ENCODE measurements around the gene CCDC12.
"Not testable (repeated sequence)": the region's sequence is repeated elsewhere in the genome, so short reads cannot be mapped to it uniquely, and the experiment has no call there.

The CCDC12 gene

DNA sequence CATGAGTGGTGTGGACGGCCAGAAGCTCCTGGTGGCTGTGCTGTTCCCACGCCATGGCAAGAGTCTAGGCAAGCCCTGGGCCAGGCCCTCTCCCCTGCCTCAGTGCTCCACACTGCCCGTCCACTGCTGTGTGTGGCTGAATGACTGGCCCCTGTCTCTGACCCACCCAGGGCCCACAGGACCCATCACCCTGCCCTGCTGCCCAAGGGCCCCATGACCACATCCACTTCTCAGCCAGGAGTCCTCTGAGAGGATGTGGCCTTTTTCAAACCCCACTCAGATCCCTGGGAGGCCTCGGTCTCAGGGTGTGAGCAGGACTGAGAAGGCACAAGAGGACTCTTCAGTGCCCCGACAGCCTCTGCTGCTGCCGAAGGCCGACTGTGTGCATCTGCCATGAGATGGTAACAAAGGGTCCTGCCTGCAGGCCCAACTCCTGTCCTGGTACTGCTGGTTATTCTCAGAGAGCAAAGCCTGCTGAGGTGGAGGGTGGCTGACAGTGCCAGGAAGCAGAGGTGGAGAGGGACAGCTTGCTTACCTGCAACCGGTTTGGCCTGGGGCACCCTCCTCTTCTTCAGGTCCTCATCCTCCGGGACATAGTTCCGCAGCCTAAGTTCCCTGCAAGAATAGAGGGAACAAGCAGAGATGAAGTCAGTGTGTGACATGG is 51.5 kb downstream of the CCDC12 start:
- DNase-seq (ENCODE audit: low read depth in 2 of 2): no peak

DNA sequence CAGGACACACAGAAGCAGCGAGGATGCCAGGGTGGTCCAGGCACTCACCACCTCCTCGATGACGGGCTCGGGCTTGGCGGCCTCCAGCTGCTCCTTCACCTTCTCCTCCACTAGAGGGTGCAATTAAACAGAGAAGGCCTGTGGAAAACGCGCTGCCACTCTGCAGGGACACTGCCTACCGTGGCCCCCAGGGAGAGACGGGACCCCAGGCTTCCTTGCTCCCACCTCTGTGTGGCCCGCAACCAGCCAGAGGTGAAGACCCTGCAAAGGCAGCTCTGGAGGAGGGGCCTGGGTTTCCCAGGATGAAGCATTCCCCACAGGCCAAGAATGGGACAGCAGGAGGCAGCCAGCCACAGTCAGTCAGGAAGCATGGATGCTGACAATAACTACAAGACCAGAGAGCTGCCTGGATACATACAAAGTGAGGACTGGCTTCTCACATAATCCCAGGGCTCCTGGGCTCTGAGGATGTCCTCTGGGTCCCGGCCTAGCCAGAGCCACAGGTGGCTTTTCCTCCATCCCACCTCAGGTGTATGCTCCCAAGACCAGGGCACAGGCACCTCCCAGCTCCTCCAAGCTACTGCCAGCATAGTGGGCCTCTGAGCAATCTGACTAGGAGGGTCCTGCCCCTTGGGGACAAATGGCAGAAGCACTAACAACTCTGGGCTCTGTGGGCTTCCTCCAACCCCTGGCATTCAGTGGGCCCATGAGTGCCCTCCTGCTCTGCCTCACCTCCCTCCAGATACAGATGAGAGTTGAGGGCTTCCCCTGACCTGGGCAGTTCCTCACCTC is 52.8 kb downstream of the CCDC12 start:
- DNase-seq (ENCODE audit: low read depth in 2 of 2): no peak

DNA sequence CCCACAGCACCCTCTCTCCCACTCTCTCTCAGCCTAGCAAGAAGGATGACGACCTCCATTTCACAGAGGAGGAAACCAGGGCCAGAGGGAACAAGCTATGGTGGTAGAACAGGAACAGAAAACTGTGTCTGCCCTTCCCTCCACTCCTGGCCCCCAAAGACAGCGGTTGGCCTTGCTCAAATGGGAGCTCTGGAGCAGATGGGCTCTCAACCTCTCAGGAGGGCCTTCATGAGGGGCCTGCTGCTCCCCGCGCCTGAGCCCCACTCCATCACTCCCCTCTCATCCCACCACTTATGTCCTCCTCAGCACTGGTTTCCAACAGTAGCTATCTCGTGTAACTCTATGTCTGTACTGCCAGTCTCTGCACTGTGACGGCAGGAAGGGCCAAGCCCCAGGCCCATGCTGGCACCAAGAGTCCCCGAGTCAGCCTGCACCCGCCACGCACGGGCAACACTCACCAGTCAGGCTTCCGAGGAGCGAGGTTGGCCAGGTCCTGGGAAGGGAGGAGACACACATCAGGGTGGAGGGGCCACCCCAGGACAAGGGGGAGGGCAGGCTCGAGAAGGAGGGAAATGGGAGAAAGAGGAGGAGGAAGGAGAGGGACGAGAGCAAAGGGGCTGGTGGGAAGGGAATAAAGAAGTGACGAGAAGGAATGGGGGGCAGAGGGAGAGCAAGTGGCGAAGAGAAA is 53.5 kb downstream of the CCDC12 start:
- no peak for DNase-seq (ENCODE audit: low read depth in 2 of 2)

DNA sequence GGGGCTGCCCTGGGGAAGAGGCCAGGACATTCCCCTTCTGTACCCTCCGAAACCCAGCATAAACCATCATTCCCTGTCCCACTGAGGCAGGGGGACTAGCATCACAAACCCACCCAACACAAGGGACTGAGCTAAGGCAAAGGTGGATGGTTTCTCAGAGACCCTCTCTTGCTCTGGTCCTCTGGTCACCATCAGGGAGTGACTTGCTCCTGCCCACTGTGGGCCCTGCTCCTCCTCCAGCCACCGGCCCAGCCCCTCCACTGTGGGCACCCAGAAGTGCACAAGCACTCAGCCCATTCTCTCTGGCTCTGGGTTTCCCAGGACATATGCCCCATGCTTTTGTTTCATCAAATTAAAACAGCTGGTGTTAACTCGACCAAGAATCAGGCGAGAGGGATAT is 54.1 kb downstream of the CCDC12 start:
- no peak for DNase-seq (ENCODE audit: low read depth in 2 of 2)

DNA sequence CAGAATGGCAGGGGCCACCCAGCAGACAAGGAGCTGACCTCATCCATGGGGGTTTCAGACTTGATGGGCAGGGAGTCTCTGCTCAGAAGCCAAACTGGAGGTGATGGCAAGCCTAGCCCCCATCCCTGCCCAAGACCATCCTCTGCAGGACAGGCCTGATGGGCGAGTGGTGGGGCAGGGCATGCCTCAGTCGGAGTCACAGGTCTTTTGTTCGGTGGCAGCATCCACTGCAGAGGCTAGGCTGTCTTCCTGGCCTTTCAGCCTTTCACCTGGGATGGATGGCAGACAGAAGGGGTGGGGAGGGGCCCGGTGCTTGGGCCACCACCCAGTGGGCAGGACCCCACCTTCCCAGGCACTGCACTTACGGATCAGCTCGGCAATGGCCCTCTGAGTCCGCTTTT is 54.7 kb downstream of the CCDC12 start:
- DNase-seq (ENCODE audit: low read depth in 2 of 2): no peak

DNA sequence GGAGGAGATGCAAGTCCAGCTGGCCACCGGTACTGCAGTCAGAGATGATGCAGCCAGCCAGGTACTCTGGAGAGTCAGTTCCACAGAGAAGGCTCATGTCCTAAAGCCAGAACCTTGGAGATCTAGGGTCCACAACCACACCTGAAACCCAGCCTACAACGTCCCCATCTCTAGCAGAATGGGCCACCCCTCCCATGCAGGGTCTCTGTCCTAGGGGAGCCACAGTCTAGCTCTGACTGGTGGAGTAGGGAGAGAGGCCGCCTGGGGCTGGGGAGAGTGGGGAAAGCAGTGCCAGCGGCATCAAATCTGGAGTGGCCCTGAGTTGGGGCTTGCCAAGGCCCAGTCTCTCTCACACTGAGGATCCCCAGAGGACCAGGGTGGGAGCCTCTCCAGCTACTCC is 55.5 kb downstream of the CCDC12 start:
- no peak for DNase-seq (ENCODE audit: low read depth in 2 of 2)

DNA sequence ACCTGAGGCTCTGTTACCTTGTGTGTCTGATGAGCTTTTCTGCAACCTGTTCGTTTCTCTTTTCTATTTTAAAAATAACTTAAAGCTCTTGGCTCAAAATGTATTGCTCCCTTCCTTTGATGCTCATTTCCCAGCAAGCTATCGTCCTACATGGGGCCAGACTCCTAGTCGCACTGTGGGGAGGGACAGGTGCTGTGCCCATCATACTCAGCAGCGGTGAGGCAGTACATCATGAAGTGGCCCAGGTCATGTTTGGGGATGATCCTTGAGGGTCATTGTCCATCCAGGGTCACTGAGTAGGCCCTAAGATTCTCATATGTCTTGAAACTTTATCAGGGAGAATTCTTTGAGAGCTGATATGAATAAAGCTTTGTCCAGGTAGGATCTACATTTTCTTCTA is 57.9 kb downstream of the CCDC12 start:
- DNase-seq (ENCODE audit: low read depth in 2 of 2): no peak

DNA sequence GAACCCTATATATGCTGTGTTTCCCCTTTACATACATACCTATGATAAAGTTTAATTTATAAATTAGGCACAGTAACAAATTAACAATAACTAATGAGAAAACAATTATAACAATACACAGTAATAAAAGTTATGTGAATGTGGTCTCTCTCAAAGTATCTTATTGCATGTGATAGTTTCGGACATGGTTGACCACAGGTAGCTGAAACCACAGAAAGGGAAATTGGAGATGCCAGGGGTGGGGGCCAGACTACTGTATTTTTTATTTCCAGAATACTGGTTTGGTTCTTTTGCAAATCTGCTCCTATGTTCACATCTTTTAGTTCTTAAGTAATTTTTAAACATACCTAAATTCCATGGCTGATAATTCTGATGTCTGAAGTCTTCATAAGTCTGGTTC is 58.3 kb downstream of the CCDC12 start:
- no peak for DNase-seq (ENCODE audit: low read depth in 2 of 2)

DNA sequence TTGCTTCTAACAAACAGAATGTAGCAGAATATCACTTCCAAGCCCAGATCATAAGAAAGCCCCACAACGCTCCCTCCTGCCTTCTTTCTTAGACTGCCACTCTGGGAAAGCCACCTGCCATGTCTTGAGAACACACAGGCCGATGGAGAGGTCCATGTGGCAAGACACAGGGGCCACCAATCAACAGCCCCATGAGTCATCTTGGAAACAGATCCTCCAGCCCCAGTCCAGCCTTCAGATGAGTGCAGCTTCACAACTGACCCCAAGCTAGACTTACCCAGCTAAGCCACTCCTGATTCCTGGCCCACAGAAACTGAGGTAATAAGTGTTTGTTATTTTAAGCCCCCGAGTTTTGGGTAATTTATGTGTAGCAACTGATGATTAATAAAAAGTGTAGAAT is 59.3 kb downstream of the CCDC12 start:
- no peak for DNase-seq (ENCODE audit: low read depth in 2 of 2)

DNA sequence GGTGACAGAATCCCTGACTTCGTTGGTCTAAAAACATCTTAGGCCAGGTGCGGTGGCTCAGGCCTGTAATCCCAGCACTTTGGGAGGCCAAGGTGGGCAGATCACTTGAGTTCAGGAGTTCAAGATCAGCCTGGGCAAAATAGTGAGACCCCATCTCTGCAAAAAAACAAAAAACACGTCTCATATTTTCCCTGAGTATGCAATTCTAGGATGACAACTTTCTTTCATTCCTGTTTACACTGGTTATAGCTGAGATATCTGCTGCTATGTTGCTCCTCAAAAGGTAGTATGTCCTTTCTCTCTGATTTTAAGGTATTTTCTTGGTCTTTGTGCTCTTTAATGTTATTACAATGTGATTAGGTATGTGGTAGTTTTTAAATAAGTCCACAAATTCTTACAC is 59.7 kb downstream of the CCDC12 start:
- no peak for DNase-seq (ENCODE audit: low read depth in 2 of 2)

DNA sequence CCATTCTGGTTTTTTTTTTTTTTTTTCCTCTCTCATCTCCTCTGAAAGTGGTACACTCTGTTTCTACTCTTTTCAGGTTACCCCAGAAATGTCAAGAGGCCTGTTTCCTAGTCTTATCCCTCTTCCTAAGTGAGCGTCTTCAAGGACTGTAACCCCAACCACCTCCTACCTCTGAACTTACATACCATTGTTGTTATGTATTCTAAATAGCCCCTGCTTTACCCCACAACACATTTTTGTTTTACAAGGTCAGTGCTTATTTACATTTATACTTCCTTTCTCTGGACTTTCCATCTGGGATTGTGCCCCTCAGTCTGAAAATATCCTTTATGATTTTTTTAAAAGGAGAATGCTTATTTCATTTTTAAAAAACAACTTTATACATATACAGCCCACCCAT is 60.3 kb downstream of the CCDC12 start:
- DNase-seq (ENCODE audit: low read depth in 2 of 2): no peak

DNA sequence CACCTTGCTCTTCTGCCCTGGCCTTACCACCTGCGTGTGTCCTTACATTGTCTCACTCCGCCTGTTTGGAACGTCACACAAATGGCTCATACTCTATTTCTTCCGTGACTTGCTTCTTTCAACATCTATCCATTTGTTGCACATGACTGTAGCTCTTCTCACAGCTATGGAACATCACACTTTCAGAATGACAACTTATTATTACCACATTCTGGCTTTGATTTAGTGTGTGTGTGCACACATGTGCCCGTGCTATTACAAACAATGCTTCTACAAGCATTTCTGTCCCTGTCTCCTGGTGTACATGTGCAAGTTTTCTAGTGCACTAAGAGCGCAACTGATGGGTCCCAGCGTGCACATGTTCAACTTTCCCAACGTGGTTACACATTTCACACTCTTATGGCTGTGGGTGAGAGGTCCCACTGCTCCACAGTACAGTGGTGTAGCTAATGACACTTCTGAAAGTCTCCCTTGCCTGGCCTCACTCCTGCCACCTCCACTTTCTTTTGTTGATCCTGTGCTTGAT is 61.2 kb downstream of the CCDC12 start:
- no peak for DNase-seq (ENCODE audit: low read depth in 2 of 2)

DNA sequence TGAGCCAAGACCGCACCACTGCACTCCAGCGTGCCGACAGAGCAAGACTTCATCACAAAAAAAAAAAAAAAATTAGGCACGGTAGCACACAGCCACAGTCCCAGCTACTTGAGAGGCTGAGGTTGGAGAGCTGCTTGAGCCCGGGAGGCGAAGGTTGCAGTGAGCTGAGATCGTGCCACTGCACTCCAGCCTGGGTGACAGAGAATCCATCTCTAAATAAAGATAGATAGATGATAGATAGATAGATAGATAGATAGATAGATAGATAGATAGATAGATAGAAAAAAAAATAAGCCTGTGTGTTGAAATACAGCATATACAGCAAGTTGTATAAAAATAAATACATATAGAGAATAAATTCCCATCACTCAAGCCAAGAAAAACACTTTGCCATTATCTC is 61.7 kb downstream of the CCDC12 start:
- DNase-seq (ENCODE audit: low read depth in 2 of 2): no peak

DNA sequence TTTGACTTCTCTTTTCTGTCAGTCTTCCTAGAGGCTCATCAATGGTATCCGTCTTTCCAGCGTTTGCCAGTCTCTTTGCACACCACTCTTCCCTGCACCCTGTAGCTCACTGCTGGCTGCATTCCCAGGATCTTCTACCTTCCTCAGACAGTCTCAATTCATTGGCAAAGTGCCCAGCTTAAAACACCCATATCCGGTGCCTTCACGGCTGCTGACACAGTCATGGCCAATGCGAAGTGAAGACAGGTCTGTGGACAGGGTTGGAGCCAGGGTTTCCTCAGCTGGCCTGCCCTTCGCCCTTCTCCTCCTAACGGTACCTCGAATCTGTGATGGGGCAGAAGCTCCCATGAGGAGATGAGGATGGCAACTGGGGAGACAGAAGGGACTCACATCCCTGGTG is 62.9 kb downstream of the CCDC12 start:
- DNase-seq (ENCODE audit: low read depth in 2 of 2): no peak

DNA sequence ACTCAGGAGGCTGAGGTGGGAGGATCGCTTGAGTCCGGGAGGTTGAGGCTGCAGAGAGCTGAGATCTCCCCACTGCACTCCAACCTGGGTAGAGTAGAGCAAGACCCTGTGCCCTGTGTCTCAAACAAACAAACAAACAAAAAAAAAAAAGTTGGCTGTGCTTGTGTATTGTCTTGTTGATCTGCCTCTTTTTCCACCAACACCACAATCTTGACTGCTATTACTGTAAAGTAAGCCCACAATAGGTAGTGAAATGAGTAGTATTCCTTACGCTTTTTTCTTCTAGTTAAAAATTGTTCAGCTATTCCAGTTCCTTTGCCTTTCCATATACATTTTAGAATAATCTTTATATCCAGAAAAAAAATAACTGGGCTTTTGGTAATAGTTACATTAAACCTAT is 63.6 kb downstream of the CCDC12 start:
- no peak for DNase-seq (ENCODE audit: low read depth in 2 of 2)

DNA sequence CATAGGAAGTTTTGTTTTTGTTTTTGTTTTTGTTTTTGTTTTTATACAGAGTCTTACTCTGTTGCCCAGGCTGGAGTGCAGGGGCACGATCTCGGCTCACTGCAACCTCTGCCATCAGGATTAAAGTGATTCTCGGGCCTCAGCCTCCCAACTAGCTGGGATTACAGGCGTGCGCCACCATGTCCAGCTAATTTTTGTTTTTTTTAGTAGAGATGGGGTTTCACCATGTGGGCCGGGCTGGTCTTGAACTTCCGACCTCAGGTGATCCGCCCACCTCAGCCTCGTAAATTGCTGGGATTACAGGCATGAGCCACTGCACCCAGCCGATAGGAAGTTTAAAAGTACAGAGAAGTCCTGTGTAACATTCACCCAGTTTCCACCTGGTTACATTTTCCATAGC is 65.6 kb downstream of the CCDC12 start:
- DNase-seq (ENCODE audit: low read depth in 2 of 2): not testable (repeated sequence)

DNA sequence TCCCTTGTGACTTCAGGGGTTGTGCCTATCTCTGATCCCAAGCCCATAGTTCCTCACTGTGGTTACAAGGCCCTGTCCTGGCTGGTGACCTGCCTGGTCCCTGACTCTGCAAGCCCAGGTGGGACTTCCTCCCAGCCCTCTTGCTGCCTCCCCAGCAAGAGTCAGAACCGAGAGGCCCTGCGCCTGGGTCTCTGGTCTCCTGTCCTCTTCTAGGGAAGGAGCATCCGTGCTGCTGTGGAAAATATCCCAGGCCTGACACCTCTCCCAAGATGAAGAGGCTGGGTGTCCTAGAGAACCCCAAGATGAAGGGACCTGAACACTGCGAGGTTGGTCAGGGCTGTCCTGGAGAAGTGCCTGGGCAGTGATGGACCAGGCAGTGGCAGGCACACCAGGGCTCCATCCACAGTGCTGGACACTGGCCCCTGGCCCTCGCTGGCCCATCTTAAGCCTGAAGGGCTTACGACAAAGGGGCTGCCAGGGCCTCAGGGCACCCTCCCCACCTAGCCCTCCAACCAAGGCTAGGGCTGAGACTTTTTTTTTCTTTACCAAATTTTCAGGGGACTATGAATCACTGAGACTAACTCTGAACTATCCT is 66.3 kb downstream of the CCDC12 start:
- DNase-seq (ENCODE audit: low read depth in 2 of 2): no peak

DNA sequence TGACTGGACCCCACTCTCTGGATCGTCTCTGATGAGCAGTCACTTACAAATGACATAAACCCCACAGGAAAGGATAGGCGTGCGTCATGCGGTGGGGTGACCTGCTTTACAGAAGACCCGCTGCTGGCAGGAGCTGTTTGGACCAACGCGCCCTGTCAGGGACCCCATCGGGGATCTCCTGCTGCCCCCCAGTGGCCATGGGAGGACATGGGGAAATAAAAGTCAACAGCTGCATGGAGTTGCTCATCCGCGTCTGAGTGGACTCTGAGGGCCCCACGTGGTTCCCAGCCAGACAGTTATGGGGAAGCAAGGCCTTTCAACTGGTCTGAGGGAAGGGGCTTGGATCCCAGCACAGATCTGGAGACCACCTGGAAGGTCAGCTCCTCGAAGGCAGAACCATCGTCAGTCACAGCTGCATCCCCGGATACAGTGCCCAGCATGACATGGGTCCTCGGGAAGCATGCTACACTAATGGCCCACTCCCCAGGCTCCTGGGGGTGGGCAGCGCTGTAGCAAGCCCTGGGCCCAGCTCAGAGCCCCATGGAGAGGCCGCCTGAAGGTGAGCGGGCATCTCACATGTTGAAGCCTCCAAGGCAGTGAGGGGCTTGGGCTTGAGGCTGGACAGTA is 66.9 kb downstream of the CCDC12 start:
- peak; percentile 61 to 65 for DNase-seq (ENCODE audit: low read depth in 2 of 2)

DNA sequence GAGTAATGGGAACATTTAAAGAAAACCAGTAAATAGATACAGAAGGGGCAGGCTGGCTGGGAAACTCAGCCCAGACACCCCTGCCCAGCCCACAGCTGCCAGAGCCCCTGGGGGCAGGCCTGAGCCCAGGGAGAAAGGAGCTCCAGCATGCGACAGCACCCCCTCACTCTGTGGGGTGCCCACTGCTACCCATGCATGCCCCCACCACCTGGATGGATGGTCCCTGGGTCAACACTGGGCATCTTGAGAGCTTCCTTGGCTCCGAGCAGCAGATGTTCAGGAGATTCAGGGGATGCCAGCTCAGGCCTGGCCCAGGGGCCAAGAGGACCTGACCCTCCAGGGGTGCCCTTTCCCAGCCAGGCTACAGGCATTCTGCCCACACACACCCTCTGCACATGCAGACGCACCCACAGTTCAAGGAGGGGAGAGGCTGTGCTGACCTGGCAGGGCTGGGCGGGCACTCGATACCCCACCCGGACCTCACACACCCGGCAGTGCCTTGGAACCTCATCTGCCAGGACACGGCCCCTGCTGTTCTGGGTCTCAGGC is 67.5 kb downstream of the CCDC12 start:
- DNase-seq (ENCODE audit: low read depth in 2 of 2): no peak

DNA sequence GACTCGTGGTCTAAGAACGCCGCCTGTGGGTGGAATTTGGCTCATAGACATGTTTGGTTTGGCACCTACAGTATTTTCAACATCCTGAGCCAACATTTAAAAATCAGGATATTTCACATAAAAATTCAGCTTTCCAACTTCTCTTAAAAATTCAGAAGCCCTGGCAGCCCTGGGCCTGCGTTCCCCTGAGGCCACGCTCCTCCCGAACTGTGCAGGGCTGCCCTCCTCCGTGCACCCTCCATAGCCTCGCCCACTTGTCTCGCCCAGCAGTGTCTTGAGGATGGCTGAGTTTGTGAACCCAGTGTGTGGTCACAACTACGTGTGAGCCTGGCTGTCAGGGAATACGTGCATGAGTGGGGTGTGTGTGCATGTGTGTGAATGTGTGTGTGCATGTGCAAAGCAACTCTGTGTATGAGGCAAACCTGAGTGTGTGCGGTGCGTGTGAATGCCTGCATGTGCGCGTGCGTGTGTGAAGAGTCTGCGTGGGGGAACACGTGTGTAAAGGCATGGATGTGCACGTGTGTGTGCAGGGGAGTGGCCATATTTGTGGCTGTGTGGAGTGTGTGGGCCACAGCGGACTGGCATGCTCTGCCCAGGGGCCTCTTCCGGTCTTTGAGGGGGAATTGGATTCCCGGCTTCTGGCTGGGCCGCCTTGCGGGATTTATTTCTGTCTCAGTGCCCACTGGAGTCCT is 68.1 kb downstream of the CCDC12 start:
- DNase-seq (ENCODE audit: low read depth in 2 of 2): no peak

DNA sequence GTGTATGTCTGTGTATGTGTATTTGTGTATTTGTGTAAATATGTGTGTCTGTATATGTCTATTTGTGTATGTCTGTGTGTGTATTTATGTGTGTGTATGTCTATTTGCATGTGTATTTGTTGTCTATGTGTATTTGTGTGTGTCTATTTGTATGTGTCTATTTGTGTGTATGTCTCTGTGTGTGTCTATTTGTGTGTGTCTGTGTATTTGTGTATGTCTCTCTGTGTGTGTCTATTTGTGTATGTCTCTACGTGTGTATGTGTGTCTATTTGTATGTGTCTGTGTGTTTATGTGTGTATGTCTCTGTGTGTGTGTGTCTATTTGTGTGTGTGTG is 68.6 kb downstream of the CCDC12 start:
- DNase-seq (ENCODE audit: low read depth in 2 of 2): no peak
